Activated CD4-positive, alpha-beta T cell treated with anti-CD3 and anti-CD28 coated beads, Interleukin-2, amount 50 U/mL, for 48 hours (primary cell): ENCODE results near the gene COA8.
"Not testable (repeated sequence)": the region's sequence is repeated elsewhere in the genome, so short reads cannot be mapped to it uniquely, and the experiment has no call there.

Experiments used
- DNase-seq, 2 experiments: peaks; one replicate each; pipeline ENCODE4 v3.0.0-alpha.2; 2020

COA8 gene

GRCh38 chr14:103562429-103563225 is at the start of gene COA8, which contains the start of gene BAG5:
COA8 (plus strand) TSS chr14:103562960; CDS start chr14:103563002, 42 bp downstream.
BAG5 (minus strand) TSS chr14:103562657; CDS start chr14:103561164, 1,493 bp downstream.
- DNase-seq = peak; percentile 86 to 87

DNA sequence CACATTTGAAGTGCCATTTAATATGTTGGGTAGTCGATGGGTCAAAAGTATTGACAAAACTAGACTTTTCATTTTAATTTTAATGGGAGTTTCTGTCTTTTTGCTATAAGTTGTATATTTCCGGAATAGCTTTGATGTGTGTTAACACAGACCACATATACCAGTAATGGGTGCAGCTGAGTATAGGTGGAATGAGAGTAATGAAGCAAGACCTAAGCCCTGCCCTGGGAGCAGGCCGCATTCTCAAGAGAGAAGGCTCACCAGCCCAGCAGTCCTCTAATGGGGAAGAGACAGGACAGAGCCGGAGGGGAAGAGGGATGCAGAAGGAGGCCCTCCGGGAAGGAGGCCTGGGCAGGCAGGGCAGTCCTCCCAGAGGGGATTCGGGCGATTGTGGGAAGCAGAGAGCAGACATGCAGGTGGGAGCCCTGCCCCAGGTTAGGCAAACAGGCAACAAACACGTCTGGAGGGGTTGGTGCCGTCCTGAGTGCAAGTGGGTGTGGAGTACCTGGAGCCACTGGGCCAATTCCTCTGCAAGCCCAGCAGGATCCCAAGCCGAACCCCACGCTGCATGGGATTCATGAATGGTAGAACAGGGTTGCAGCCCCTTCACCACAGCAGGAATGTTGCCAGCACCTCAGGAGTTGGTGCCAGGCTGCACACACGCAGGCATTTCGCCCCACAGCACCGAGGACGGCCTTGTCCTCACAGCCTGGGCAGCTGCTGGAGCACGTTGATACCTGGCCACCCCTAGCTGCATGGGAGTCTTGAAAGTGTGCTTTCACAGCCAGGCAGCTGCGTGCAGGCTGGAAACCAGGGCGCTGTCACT is 48.0 kb upstream of the COA8 start:
- no peak for DNase-seq

GRCh38 chr14:103516426-103517173 is 46.2 kb upstream of the COA8 start:
- DNase-seq = no peak

DNA sequence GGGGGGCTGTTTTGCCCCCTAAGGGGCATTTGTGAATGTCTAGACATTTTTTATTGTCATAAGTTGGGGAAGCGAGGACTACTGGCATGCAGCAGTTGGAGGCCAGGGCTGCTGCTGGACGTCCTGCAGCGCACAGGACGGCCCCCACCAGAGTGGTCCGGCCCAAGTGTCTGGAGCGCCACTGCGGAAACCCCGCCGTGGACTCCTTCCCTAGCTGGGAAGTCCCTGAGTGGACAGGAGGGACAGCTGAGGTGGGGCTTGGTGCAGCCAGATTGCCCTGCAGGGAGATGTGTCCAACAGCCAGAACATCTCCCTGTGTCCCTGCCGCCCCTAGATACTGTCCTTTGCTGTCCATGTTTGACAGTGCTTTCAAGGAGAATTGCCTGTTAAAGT is 45.6 kb upstream of the COA8 start:
- no peak for DNase-seq

GRCh38 chr14:103517721-103518421 is 44.9 kb upstream of the COA8 start:
- DNase-seq = no peak

DNA sequence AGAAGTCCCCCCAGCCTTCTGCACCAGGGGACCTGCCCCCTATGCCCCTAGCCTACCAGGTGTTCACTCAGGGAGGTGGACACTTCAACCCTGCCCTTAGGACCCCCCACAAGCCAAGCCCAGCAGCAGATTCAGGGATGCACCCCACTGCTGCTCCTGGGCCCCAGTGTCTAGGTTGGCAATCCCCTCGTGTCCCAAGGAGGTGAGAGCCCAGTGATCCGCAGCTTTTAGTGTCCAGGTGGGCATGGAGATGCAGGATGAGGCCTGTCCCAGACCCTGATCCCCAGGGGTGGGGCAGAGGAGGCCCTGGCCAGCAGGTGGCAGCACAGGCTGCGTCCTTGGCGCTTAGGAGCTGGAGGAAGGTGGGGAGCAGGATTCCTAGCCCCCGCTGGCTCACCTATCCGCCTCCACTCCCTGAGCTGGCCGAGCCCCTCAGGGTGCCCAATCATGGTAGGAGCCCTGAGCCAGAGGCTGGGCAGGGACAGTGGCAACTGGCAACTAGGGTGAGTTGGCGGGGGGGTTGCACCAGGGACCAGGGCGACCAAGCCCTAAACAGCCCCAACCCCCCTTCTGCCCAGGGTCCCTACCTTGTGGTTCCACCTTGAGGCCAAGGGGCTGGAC is 44.2 kb upstream of the COA8 start:
- peak; percentile 71 to 72 for DNase-seq

DNA sequence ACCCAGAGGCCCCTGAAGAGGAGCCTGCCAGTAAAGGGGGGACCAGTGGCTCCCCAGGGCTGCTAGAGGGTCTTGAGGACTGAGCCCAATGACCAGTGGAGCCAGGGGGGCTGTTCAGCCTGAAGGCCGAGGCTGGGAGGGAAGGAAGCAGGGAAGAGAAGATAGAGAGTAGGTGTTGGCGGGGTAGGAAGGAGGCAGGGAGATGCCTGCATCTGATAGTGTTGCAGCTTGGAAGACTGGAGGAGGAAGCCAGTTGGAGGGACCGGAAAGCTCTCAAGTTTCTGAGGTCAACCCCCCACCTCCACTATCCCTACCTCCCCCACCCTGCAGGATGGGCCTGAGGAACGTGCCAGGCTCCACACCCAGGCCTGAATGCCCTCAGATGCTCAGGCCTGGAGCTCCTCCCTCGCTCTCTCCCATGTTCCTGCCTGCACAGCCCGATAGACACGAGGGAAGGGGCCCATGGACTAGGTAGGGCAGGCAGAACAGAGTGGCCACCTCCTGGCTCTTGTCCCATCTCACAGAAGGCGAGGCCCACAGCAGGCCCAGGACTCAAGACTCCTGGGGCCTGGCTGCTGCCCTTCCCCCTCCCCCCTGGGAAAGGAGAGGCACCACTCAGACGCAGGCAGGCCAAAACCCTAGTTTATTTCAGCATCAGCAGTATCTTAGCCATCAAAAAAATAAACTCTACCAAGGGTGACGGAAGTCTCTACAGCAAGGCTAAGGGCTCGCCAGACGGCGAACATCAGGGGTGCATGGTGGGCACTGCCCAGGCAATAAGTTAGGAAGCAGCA is 43.5 kb upstream of the COA8 start:
- no peak for DNase-seq

DNA sequence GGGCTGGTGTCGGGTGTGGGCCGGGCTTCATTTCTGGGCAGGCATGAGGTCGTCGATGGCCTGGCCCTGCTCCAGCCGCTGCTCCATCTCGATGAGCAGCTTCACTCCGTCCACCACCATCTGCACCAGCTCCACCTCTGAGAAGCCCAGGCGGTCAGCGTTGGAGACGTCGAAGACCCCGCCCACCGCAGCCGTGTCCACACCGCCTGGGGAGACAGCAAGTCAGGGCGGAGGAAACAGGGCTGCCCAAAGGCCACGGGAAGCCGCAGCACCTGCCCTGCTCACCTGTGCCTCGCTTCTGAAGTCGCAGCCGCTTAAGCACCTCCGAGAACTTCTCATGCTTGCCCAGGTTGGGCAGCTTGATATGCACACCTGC is 42.9 kb upstream of the COA8 start:
- DNase-seq = no peak

GRCh38 chr14:103520269-103520656 is 42.5 kb upstream of the COA8 start:
- no peak for DNase-seq

DNA sequence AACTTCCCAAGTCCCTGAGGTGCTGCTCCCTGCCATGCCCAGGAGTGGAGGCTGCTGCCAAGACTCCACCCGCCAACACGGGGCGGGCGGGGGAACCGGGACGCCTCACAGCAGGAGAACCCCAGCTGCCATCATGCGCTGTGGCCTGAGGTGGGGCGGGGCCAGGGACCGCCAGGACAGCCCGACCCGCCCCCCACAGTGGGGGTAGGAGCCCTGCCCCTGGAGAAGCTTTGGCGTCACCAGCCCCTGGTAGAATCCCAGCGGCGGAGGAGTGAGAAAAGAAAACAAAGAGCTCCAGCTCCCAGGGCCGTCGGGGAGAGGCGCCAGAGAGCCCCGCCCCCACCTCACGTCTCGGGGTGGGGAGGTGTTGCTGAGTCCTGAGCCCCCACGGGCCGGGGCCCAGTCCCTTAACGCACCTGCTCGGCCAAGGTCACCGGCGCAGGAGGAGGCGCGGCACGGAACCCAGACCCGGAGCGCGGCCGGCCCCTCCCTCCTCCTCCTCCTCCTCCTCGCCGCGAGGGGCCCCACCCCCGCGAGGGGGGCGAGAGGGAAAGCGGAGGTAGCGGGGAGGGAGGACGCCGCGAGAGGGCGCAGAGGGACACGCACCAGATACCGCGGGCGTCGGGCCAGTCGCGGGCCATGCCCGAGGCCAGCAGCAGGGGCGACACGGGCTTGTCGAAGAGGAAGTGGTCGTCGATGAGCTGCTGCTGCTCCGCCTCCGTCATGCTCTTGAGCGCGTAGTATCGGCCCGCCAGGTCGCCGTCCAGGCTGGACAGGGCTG is 41.9 kb upstream of the COA8 start:
- DNase-seq = peak; percentile 57 to 62

GRCh38 chr14:103521438-103521950 is 41.3 kb upstream of the COA8 start:
- no peak for DNase-seq

DNA sequence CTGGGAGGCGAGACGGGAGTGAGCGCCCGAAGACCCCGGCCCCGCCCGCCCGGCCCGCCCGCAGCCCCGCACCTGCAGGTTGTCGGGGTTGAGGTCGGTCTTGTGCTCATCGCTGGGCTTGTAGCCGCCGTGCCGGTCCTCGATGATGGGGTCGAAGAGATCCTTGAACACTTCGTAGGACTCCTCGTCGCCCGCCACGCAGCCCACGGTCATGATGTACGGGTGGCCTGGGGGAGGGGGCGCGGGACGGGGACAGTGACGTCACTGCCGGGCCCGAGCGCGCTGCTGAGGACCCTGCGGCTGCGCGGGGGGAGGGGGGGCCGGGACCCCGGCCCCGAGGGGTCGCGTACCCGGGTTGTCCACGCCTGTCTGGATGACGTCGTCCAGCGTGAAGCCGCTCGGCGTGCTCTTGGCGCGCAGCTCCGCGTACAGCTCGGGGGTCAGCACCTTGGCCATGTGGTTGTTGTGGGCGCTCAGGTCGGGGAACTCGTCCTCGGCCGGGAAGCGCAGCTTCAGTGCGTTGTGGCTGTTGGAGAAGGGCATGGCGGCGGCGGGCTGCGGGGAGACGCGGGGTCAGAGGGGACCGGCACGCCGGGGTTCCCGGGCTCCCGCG is 40.7 kb upstream of the COA8 start:
- DNase-seq = no peak

- DNase-seq = no peak
Measured at GRCh38 chr14:103522649-103523574, 39.8 kb upstream of the COA8 start, which contains the start of gene CKB. CKB (minus strand) TSS chr14:103522830; CDS start chr14:103522493, 337 bp downstream.

- DNase-seq = no peak
Measured at GRCh38 chr14:103523575-103523954, 39.2 kb upstream of the COA8 start.

- DNase-seq = no peak
Measured at GRCh38 chr14:103524002-103524935, 38.5 kb upstream of the COA8 start.

- not testable (repeated sequence) for DNase-seq
Measured at GRCh38 chr14:103525430-103526246, 37.1 kb upstream of the COA8 start.
